Progenitor cell of endocrine pancreas (in vitro differentiated cells): ENCODE results near the gene TMEM43. TPM values are rescaled to one million over a fixed set of nuclear protein-coding genes. Genes with fewer than 3 reads are reported as not detected.

Source experiments
- DNase-seq: peaks from one replicate; pipeline ENCODE4 v3.0.0; 2021; ENCODE audit warnings: low spot score; ENCODE audit not compliant: unreplicated experiment
- H3K27ac Mint-ChIP-seq: 2 replicates; pipeline ENCODE4 v1.8.0; 2021; ENCODE audit warnings: mild to moderate bottlenecking, moderate library complexity, mixed read lengths
- H3K27me3 Mint-ChIP-seq: 2 replicates; pipeline ENCODE4 v1.8.0; 2021; ENCODE audit warnings: mixed read lengths
- H3K36me3 Mint-ChIP-seq: 2 replicates; pipeline ENCODE4 v1.8.0; 2022; ENCODE audit warnings: mixed read lengths; ENCODE audit not compliant: insufficient read depth
- H3K4me1 Mint-ChIP-seq: 2 replicates; pipeline ENCODE4 v1.8.0; 2021; ENCODE audit warnings: low read depth, mixed read lengths
- H3K4me3 Mint-ChIP-seq: 2 replicates; pipeline ENCODE4 v1.8.0; 2021; ENCODE audit warnings: low read depth, mild to moderate bottlenecking, moderate library complexity, mixed read lengths
- H3K9me3 Mint-ChIP-seq: 2 replicates; pipeline ENCODE4 v1.8.0; 2021; ENCODE audit warnings: low read depth, mixed read lengths
- total RNA-seq: library from RNA; stranded (reverse); gene quantifications from 2 replicates; pipeline ENCODE4 v1.2.1, GENCODE V29; 2021
- TF ChIP-seq, protein P1 (sequence below): fragments of 200-600 bp; sonication (generic); IDR thresholded peaks from one replicate; pipeline ENCODE4 v1.5.0; 2021; ENCODE audit warnings: antibody characterized with exemption, mild to moderate bottlenecking; ENCODE audit not compliant: unreplicated experiment

TMEM43 gene
- total RNA-seq, 1 donor from 2014 or later: 40.0 TPM

DNA sequence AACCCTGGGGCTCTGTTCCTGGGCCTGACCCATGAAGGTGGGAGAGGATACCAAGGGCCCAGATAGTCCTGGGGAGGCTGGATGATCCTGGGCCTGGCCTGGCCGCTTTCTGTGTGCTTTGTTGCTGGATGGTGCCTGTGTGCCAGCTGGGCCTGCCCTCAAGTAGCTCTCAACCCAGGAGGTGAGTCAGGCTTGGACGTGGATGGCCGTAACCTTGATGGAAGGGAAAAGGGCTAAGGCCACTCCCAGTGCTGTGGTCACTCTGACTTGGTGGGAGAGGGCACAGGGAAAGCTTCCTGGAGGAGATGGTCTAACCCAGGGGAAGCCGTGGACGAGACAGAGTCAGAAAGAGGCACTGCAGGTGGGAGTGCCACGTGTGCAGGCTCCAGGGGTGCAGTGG lies 9.4 kb downstream of the TMEM43 start:
- no peak overlapping the region for H3K27ac Mint-ChIP-seq
- H3K36me3 Mint-ChIP-seq: peaks cover 18% of the 10 kb centered on the region
- no peaks in the 10 kb centered on the region for H3K27me3 Mint-ChIP-seq
- TF ChIP-seq, protein P1, sequence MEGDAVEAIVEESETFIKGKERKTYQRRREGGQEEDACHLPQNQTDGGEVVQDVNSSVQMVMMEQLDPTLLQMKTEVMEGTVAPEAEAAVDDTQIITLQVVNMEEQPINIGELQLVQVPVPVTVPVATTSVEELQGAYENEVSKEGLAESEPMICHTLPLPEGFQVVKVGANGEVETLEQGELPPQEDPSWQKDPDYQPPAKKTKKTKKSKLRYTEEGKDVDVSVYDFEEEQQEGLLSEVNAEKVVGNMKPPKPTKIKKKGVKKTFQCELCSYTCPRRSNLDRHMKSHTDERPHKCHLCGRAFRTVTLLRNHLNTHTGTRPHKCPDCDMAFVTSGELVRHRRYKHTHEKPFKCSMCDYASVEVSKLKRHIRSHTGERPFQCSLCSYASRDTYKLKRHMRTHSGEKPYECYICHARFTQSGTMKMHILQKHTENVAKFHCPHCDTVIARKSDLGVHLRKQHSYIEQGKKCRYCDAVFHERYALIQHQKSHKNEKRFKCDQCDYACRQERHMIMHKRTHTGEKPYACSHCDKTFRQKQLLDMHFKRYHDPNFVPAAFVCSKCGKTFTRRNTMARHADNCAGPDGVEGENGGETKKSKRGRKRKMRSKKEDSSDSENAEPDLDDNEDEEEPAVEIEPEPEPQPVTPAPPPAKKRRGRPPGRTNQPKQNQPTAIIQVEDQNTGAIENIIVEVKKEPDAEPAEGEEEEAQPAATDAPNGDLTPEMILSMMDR: no peak
- H3K4me1 Mint-ChIP-seq: no peaks in the 10 kb centered on the region
- H3K9me3 Mint-ChIP-seq: no peaks in the 10 kb centered on the region
- H3K4me3 Mint-ChIP-seq: no peak overlapping the region
- DNase-seq: no peak

DNA sequence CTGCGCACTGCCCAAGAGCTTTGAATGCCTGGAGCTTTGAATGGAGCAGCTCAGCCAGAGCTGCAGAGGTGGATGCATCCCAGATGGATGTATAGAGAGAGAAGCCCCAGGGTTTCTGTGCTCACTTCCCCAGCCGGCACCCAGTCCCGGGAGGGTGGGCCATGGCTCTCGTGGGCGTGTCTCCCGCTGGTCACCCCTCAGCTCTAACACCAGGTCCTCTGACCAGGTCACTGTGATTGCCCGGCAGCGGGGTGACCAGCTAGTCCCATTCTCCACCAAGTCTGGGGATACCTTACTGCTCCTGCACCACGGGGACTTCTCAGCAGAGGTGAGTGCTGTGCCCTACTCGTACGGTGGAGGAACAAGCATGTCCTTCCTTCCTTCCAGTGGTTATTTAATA lies 10.7 kb downstream of the TMEM43 start:
- DNase-seq: no peak
- peaks cover 15% of the 10 kb centered on the region for H3K36me3 Mint-ChIP-seq
- no peaks in the 10 kb centered on the region for H3K9me3 Mint-ChIP-seq
- TF ChIP-seq, protein P1: no peak
- no peaks in the 10 kb centered on the region for H3K4me1 Mint-ChIP-seq
- H3K27ac Mint-ChIP-seq: peak overlapping the region; percentile 55
- H3K27me3 Mint-ChIP-seq: no peaks in the 10 kb centered on the region
- no peak overlapping the region for H3K4me3 Mint-ChIP-seq

DNA sequence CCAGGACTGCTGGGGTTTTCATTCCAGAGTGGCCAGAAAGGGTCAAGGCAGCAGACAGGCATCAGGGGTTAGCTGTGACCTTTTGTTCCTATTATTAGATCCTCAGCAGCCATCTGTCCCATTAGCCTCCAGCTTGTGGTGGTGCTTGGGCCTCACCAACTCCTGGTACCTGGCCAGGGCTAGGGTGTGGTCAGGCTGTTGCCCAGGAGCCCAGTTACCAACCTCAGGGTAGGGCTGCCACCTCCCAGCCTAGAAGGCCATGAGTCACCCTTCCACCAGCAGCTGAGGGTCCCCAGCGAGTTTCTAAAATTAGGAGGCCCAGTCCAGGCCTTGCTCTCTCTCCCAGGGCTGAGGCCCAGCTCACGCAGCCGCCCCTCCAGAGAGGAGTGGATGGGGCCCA lies 12.2 kb downstream of the TMEM43 start:
- Mint-ChIP-seq H3K27ac (no peak overlapping the region), H3K36me3 (peaks cover 11% of the 10 kb centered on the region), H3K4me3 (no peak overlapping the region), H3K4me1 (no peaks in the 10 kb centered on the region), H3K27me3 (no peaks in the 10 kb centered on the region), H3K9me3 (no peaks in the 10 kb centered on the region)
- DNase-seq: no peak
- TF ChIP-seq, protein P1: no peak

DNA sequence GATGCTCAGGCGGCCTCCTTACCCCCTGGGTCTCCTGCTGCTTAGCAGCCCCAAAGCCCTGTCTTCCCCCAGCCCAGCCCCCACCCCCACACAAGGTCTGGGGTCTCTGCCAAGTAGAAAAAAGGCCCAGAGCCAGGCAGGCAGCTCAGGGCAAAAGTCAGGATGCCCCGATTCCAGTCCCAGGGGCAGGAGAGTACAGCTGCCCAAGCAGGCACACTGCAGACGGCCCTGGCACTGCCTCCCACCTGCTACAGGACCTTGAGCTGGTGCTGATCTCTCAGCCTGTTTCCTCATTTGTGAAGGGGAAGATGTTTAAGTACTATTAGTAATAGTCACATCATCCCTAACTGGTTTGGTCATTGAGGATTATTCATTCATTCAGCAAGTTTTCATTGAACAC lies 12.6 kb downstream of the TMEM43 start:
- no peaks in the 10 kb centered on the region for H3K4me1 Mint-ChIP-seq
- H3K27me3 Mint-ChIP-seq: no peaks in the 10 kb centered on the region
- no peaks in the 10 kb centered on the region for H3K9me3 Mint-ChIP-seq
- peaks cover 13% of the 10 kb centered on the region for H3K36me3 Mint-ChIP-seq
- TF ChIP-seq, protein P1: no peak
- no peak overlapping the region for H3K27ac Mint-ChIP-seq
- no peak overlapping the region for H3K4me3 Mint-ChIP-seq
- DNase-seq: no peak

DNA sequence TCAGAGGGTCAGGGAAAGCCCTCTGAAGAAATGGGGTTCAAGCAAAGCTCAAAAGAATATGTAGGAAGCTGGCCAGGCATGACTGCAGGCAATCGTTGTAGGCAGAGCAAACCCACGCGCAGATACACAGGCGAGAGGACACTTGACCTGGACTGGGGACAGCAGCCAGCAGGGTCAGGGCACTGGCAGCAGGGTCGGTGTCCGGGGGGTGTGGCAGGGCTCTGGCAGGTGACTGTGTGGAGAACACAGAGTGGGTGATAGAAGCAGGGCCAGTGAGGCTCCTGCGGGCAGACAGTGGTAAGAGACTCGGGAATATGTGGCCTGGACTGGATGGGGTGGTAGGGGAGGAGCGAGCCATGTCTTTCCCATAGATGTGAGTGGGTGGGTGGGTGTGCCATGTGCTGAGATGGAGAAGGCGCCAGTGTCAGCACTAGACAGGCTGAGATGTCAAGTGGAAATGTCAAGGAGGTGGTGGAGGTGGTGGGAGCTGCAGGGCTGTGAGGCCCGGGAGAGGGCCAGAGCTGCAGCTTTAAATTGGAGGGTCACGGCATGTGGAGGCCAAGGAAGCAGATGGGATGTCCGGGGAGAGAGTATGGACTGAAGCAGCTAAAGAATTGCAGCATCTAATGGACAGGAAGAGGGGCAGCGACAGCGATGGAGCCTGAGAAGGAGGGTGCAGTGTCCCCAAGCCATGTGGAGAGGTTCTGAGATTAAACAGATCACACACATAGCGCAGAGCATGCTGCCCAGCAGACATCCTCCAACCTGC lies 13.4 kb downstream of the TMEM43 start:
- Mint-ChIP-seq H3K9me3 (no peaks in the 10 kb centered on the region), H3K36me3 (peaks cover 13% of the 10 kb centered on the region), H3K4me1 (no peaks in the 10 kb centered on the region), H3K27me3 (no peaks in the 10 kb centered on the region), H3K27ac (no peak overlapping the region), H3K4me3 (no peak overlapping the region)
- no peak for DNase-seq
- TF ChIP-seq, protein P1: no peak
